GM19395 (cell line): ENCODE results near the gene SUN2.

ENCODE experiments used
- ATAC-seq: cut with Tn5 transposase; IDR thresholded peaks from one replicate; pipeline ENCODE4 v1.9.1; 2021; ENCODE audit warnings: mild to moderate bottlenecking, moderate library complexity; ENCODE audit not compliant: unreplicated experiment

Gene SUN2

DNA sequence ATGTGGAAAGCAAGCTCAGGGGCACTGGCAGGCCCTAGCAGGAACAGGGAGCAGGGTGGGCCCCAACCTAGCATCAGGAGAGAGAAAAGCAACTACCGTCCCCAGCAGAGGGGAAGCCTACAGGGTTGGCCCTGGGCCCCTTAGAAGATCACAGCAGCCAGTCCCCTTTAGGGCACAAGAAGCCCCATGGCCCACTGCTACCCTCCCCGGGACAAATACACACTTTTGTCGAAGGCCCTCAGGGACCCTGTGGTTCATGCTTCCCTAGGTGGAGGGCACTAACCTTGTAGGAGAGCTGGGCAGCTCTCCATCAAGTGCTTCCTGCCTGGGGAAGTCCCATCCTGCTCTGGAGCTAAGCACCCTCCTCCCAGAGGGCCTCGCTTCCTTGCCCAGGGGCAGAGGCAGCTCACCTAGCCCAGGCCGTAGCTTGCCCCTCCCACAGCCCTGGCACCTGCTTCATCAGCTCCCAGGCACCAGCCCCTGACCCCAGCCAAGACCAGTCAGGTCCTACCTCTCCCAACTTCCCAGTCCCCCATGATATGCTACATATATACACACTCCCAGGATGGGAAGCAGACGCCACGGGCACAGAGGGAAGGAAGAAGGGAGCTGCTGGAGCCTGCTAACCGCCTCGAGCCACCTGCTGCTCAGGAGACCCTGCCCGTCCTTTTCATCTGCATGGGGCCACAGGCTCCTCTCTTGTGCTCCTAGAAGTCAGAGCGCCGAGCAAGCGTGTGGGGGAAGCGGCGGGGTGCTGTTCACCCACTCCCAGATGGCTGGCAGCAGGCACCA, 20.1 kb downstream of the SUN2 start:
- ATAC-seq = no peak

- ATAC-seq = no peak
Observed at GRCh38 chr22:38735126-38735464, 20.7 kb downstream of the SUN2 start.

DNA sequence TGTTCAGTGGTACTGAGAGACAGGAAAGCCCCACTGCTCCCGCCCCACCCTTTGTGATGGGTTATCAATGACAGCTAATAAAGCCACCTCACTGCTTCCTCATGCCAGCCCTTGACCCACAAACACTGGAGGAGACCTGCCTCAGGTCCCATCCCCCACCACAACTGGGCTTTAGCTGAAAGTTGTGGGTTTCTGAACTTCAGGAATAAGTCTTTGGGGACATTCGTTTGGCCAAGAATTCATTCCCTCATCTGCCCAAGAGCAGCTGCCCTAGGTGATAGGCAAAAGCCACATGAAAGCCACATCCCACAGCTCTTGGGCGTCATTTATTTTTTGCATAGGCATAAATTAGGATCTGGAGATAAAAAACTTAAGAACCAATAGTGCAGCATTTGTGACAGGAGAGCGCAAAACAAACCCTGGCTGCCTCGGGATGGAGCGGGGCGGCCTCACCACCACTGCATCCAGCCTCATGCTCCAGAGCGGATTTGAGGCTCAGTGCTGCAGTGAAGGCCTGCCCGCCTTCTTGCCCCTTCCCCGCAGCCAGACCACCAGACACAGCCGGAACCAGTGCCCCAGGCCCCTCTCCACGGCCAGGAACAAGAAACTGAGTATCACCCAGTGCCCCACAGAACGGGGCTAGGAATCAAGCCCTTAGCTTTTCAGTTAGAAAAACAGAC, 21.2 kb downstream of the SUN2 start:
- no peak for ATAC-seq

GRCh38 chr22:38733724-38734381, 21.9 kb downstream of the SUN2 start:
- ATAC-seq = no peak

GRCh38 chr22:38733329-38733723, 22.5 kb downstream of the SUN2 start:
- no peak for ATAC-seq

GRCh38 chr22:38732251-38732815, 23.5 kb downstream of the SUN2 start:
- ATAC-seq = no peak

DNA sequence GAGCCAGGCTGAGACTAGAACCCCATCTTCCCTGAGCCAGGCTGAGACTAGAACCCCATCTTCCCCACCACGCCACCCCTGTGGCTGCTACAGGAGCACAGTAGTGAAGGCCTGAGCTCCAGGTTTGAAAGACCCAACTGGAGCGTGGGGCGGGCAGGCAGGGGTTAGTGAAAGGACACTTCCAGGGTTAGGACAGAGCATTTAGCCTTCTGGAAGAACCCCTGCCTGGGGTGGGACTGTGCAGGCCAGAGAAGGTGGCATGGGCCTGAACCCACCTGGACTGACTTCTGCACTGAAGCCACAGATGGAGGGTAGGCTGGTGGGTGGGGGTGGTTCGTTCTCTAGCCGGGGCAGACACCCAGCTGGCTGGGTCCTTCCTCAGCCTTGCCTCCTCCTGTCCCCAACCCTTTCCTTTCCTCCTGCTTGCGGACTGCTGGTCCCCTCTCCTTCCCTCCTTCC, 24.1 kb downstream of the SUN2 start:
- ATAC-seq = no peak

DNA sequence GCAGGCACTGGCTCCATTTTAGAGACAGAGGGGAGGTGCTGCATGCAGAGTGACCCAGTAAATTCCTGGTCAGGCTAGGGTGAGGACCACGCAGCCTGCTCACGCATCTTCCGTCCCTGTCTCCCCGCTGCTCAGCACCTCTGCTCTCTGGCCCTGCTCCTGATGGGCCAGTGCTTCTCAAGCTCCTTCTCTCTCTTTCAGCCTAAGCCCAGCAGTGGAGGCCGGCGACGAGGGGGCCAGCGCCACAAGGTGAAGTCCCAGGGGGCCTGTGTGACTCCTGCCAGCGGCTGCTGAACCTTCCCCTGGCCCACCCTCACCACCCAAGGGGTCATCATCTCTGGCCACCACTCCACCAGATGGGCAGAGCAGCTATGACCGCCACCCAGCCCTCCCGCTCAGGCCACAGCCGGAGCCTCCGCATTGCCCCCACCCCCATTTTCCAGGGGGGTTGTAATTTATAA, 25.4 kb downstream of the SUN2 start:
- no peak for ATAC-seq

DNA sequence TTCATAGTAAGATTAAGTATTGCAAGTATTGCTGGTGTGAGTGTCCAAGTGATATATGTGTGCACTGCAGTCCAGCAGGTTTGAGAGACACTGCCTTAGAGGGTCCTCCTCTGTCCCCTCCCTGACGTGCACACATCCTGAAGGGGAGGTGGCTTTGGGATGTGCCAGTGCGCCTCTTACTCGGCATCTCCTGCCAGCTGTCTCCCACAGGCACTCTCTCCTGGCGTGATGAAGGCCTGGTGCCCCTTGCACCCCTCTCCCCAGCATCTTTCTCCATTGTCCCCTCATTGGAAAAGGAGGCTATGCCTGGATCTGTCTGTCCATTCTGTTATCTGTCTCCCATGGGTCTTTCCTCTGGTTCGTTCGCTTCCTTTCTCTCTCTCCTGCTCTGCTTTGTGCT, 25.9 kb downstream of the SUN2 start:
- ATAC-seq = no peak

GRCh38 chr22:38728871-38729796, 26.7 kb downstream of the SUN2 start:
- no peak for ATAC-seq

DNA sequence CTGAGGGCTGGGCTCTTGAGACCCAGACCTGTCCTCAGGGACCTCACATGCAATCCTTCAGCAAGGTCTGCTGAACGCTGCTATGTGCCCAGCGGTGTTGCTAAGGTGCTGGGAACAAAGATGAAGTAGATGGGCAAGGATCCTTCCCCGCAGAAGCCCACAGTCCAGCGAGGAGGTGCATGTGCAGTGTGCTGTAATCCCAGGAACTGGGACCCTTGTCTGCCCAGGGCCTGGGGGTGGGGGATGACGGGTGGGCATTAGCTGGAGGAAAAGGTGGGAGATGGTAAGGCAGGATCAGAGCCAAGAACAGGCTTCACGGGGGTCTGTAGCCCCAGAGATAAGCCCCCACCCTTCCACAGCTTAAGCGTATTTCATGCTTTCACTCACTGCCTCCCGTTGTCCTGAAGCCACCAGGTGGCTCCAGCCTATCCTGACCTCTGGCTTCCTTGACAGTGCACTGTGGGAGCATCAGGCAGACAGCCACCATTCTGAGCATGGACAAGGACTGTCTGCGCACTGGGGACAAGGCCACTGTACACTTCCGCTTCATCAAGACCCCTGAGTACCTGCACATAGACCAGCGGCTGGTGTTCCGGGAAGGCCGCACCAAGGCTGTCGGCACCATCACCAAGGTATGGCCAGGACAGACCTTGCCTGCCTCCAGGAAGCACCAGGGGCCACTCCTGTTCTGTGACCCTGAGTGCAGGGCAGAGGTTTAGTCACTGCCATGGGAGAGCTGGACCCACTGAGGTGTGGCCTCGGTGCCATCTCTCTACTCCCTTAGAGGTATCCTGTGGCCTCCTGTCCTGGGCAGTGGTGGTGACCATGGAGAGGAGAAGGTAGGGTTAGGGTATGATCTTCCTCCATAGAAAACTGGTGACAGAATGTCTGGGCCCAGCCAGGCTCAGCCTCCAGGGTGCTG, 28.0 kb downstream of the SUN2 start:
- ATAC-seq = no peak

- ATAC-seq = no peak
Observed at GRCh38 chr22:38727123-38727522, 28.7 kb downstream of the SUN2 start.

GRCh38 chr22:38725900-38726655, 29.7 kb downstream of the SUN2 start:
- no peak for ATAC-seq

DNA sequence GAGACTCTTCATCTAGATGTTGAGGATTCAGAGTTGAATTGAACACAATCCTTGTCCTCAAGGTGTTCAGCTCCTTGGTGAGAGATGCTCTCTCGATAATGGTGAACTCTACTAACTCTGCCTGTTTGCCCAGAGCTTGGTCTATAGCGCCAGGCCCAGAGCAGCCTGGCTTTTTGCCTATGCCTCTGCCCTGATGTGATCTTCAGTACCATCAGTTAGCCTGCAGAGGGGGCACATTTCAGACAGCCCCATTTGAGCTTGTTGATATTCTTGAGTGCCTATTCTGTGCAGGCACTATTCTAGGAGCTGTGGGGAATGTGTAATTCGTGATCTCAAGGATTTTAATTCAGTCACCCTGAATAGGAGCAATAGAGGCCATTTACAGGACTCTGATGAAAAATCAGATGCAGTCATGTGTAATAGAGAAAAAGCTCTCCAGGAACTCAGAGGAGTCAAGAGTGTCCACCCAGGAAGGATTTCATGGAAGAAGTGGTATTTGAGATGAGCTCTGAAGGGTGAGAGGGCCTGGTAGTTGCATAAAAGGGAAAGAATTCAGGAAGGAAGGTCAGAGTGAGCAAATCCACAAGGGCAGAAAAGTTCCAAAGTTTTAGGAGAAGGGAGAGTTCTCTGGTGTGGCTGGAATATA, 30.7 kb downstream of the SUN2 start:
- no peak for ATAC-seq

DNA sequence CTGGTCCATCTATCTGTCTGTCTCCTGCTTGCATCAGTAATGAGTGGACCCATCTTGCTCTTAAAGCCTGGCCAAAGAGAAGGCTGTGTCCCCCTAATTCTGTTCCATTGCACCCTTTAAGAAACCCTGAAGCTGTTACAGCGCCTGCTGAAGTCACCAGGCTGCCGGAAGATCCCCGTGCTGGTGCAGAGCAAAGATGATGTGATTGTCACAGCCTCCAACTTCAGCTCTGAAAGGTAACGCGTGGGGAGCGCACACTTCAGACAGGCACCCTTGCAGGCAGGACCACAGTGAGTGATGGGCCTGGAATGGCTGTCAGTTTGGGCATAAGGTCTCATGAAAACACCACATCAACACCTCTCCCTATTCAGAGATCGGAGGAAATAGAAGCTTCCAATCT, 31.6 kb downstream of the SUN2 start:
- ATAC-seq = no peak

DNA sequence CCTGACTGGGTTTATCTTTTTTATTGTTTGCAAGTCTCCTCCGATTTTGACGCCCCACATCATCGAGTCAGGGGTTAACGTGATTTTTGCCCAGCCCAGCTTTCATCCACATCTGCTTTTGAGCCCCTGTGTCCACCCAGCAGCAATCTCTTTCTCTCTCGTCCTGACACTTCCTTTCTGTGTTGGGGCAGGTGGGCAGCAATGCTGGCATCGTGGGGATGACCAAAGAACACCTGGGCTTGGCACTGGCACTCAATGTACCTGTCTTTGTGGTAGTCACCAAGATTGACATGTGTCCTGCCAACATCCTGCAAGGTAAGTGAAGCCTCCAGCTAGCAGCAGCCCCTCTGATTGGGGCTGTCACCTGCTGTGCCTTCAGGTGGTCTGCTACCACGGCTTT, 34.2 kb downstream of the SUN2 start:
- ATAC-seq = no peak

DNA sequence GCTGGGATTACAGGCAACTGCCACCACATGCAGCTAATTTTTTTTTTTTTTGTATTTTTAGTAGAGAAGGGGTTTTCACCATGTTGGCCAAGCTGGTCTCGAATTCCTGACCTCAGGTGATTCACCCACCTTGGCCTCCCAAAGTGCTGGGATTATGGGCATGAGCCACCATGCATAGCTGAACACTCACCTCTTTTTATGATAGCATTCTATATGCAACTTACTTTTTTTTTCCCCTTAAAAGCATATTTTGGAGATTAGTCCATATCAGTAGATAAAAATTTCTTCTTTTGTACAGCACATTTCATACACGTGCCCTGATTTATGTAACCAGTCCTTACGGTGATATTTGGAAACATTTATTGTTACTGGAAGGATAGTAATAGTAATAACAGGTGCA, 35.4 kb downstream of the SUN2 start:
- ATAC-seq = no peak

DNA sequence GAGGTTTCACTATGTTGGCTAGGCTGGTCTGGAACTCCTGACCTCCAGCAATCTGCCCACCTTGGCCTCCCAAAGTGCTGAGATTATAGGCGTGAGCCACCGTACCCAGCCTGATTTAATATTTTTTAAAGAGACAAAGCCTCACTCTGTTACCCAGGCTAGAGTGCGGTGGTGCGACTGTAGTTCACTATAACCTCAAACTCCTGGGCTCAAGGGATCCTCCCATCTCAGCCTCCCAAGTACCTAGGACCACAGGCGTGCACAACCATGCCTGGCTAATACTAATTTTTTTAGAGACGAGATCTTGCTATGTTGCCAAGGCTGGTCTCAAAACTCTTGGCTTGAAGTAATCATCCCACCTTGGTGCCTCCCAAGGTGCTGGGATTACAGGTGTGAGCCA, 36.6 kb downstream of the SUN2 start:
- ATAC-seq = no peak
